Gastrocnemius medialis (tissue), 4 donors: Measurements from ENCODE around the gene S100A7.

Experiments
- POLR2A ChIP-seq, 2 donors: fragments of 450-650 bp; IDR thresholded peaks; one replicate each; pipeline ENCODE4 v1.6.1; 2017; ENCODE audit warnings: antibody characterized with exemption in 2 of 2, mild to moderate bottlenecking in 2 of 2, moderate library complexity in 2 of 2
- TF ChIP-seq, protein P1 (sequence below), 5 experiments: fragments of 450-650 bp in 3 of 5; fragments of 200-600 bp in 2 of 5; sonication (generic) in 2 of 5; IDR thresholded peaks in 4 of 5; conservative IDR thresholded peaks in 1 of 5; 1 replicate in 4 of 5; 2 replicates in 1 of 5; pipeline ENCODE4 v1.5.1; 2016 to 2019; ENCODE audit warnings: antibody characterized with exemption in 5 of 5, mild to moderate bottlenecking in 3 of 5, moderate library complexity in 3 of 5

DNA sequence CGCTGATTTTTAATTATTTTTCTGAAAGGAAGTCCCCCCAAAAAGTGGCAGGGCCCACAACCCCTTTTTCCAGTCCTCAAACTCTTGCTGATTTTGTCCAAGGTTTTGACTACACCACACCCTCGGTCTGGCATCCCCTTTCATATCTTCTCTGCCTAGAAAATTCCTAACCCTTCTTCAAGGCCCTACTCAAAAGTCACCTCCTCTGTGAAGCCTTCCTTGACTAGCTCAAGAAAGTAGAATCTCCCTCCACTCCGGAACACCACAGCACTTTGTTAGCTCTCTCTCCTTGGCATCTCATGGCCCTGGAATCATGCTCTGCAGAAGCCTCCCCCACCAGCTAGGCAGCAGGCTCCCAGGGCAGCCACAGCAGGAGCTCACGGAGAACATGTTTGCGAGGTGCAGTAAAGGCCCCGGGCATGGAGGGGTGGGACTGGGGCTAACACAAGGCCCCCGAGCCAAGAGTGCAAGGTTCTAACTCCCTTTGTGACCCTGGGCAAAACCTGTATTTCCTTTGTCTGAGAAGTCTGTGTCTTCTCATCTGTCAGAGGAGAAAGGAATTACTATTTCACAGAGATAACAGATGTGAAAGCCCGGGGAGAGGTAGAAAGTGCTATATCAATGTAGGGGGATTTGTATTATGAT is 17.7 kb upstream of the S100A7 start:
- TF ChIP-seq, protein P1, sequence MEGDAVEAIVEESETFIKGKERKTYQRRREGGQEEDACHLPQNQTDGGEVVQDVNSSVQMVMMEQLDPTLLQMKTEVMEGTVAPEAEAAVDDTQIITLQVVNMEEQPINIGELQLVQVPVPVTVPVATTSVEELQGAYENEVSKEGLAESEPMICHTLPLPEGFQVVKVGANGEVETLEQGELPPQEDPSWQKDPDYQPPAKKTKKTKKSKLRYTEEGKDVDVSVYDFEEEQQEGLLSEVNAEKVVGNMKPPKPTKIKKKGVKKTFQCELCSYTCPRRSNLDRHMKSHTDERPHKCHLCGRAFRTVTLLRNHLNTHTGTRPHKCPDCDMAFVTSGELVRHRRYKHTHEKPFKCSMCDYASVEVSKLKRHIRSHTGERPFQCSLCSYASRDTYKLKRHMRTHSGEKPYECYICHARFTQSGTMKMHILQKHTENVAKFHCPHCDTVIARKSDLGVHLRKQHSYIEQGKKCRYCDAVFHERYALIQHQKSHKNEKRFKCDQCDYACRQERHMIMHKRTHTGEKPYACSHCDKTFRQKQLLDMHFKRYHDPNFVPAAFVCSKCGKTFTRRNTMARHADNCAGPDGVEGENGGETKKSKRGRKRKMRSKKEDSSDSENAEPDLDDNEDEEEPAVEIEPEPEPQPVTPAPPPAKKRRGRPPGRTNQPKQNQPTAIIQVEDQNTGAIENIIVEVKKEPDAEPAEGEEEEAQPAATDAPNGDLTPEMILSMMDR (IDR thresholded peaks at IDR 0.05 in 4 of 5, conservative IDR thresholded peaks at IDR 0.05 in 1 of 5) = no peak
- no peak for TF ChIP-seq POLR2A (IDR thresholded peaks at IDR 0.05)
